ENCODE measurements around the gene RB1. TPM values are rescaled to one million over a fixed set of nuclear protein-coding genes. Genes with fewer than 3 reads are reported as not detected.

RB1 gene
- total and polyA plus RNA-seq, 2 experiments from 2014 or later: 19.5 to 22.3 TPM

DNA sequence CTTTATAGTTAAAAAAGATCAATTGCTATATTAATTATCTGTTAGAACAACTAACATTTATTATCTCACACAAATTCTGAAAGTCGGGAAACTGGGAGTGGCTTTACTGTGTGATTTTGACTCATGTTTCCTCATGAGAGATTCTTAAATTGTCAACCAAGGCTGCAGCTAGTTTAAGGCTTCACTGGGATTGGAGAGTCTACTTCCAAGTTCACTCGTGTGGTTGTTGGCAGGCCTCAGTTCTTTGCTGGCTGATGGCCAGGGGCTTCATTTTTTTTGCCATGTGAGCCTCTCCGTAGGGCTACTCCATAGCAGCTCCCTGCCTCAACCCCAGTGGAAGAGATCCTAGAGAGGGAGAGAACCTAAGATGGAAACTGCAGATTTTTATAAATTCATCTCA, 133.8 kb downstream of the RB1 start:
- TF ChIP-seq NANOG (IDR thresholded peaks at IDR 0.05; ENCODE audit: borderline replicate concordance): no peak
- TF ChIP-seq CREB1 (CRISPR knock-in tag; IDR thresholded peaks at IDR 0.05; ENCODE audit: low read depth): no peak
- TF ChIP-seq ZNF114 (CRISPR knock-in tag; IDR thresholded peaks at IDR 0.05): no peak
- Mint-ChIP-seq H3K36me3 (ENCODE audit: low read depth) (no peaks in the 10 kb centered on the region), H3K4me3 (no peak overlapping the region), H3K4me1 (no peaks in the 10 kb centered on the region), H3K9me3 (no peaks in the 10 kb centered on the region), H3K27me3 (ENCODE audit: insufficient read depth, low read depth, poor library complexity) (no peaks in the 10 kb centered on the region), H3K27ac (no peak overlapping the region)
- Histone ChIP-seq H3K36me3 (ENCODE audit: insufficient read depth) (no peaks in the 10 kb centered on the region), H3K79me2 (replicated peaks; ENCODE audit: insufficient read depth) (no peaks in the 10 kb centered on the region), H3K27ac (ENCODE audit: low read depth) (no peak overlapping the region), H3K4me3 (no peak overlapping the region), H3K4me1 (ENCODE audit: insufficient read depth) (no peaks in the 10 kb centered on the region), H3K4me2 (no peak overlapping the region), H2AFZ (no peak overlapping the region), H3K27me3 (ENCODE audit: insufficient read depth) (no peaks in the 10 kb centered on the region), H3F3A (replicated peaks; ENCODE audit: low read depth) (no peaks in the 10 kb centered on the region), H4K20me1 (replicated peaks; ENCODE audit: insufficient read depth) (no peaks in the 10 kb centered on the region), H3K9me2 (ENCODE audit: insufficient read depth) (no peaks in the 10 kb centered on the region)
- DNase-seq (ENCODE audit: low spot score) (no peak), ATAC-seq (no peak)

- H3K4me3 Mint-ChIP-seq: no peak overlapping the region
- no peaks in the 10 kb centered on the region for H3K4me1 ChIP-seq (ENCODE audit: insufficient read depth)
- no peaks in the 10 kb centered on the region for H3K79me2 ChIP-seq (replicated peaks; ENCODE audit: insufficient read depth)
- no peak overlapping the region for H3K4me3 ChIP-seq
- no peak overlapping the region for H3K27ac ChIP-seq (ENCODE audit: low read depth)
- H3K4me2 ChIP-seq: no peak overlapping the region
- H3K36me3 ChIP-seq (ENCODE audit: insufficient read depth): no peaks in the 10 kb centered on the region
- no peaks in the 10 kb centered on the region for H3K36me3 Mint-ChIP-seq (ENCODE audit: low read depth)
- DNase-seq (ENCODE audit: low spot score): no peak
- TF ChIP-seq, protein P1, sequence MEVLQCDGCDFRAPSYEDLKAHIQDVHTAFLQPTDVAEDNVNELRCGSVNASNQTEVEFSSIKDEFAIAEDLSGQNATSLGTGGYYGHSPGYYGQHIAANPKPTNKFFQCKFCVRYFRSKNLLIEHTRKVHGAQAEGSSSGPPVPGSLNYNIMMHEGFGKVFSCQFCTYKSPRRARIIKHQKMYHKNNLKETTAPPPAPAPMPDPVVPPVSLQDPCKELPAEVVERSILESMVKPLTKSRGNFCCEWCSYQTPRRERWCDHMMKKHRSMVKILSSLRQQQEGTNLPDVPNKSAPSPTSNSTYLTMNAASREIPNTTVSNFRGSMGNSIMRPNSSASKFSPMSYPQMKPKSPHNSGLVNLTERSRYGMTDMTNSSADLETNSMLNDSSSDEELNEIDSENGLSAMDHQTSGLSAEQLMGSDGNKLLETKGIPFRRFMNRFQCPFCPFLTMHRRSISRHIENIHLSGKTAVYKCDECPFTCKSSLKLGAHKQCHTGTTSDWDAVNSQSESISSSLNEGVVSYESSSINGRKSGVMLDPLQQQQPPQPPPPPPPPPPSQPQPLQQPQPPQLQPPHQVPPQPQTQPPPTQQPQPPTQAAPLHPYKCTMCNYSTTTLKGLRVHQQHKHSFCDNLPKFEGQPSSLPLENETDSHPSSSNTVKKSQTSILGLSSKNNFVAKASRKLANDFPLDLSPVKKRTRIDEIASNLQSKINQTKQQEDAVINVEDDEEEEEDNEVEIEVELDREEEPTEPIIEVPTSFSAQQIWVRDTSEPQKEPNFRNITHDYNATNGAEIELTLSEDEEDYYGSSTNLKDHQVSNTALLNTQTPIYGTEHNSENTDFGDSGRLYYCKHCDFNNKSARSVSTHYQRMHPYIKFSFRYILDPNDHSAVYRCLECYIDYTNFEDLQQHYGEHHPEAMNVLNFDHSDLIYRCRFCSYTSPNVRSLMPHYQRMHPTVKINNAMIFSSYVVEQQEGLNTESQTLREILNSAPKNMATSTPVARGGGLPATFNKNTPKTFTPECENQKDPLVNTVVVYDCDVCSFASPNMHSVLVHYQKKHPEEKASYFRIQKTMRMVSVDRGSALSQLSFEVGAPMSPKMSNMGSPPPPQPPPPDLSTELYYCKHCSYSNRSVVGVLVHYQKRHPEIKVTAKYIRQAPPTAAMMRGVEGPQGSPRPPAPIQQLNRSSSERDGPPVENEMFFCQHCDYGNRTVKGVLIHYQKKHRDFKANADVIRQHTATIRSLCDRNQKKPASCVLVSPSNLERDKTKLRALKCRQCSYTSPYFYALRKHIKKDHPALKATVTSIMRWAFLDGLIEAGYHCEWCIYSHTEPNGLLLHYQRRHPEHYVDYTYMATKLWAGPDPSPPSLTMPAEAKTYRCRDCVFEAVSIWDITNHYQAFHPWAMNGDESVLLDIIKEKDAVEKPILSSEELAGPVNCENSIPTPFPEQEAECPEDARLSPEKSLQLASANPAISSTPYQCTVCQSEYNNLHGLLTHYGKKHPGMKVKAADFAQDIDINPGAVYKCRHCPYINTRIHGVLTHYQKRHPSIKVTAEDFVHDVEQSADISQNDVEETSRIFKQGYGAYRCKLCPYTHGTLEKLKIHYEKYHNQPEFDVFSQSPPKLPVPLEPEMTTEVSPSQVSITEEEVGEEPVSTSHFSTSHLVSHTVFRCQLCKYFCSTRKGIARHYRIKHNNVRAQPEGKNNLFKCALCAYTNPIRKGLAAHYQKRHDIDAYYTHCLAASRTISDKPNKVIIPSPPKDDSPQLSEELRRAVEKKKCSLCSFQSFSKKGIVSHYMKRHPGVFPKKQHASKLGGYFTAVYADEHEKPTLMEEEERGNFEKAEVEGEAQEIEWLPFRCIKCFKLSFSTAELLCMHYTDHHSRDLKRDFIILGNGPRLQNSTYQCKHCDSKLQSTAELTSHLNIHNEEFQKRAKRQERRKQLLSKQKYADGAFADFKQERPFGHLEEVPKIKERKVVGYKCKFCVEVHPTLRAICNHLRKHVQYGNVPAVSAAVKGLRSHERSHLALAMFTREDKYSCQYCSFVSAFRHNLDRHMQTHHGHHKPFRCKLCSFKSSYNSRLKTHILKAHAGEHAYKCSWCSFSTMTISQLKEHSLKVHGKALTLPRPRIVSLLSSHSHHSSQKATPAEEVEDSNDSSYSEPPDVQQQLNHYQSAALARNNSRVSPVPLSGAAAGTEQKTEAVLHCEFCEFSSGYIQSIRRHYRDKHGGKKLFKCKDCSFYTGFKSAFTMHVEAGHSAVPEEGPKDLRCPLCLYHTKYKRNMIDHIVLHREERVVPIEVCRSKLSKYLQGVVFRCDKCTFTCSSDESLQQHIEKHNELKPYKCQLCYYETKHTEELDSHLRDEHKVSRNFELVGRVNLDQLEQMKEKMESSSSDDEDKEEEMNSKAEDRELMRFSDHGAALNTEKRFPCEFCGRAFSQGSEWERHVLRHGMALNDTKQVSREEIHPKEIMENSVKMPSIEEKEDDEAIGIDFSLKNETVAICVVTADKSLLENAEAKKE (CRISPR knock-in tag; IDR thresholded peaks at IDR 0.05): no peak
- TF ChIP-seq ZNF114 (CRISPR knock-in tag; IDR thresholded peaks at IDR 0.05) (no peak), JUNB (IDR thresholded peaks at IDR 0.05; ENCODE audit: unreplicated experiment) (no peak), EZH2phosphoT487 (IDR thresholded peaks at IDR 0.05; ENCODE audit: unreplicated experiment) (no peak)
- TF ChIP-seq, protein P2, sequence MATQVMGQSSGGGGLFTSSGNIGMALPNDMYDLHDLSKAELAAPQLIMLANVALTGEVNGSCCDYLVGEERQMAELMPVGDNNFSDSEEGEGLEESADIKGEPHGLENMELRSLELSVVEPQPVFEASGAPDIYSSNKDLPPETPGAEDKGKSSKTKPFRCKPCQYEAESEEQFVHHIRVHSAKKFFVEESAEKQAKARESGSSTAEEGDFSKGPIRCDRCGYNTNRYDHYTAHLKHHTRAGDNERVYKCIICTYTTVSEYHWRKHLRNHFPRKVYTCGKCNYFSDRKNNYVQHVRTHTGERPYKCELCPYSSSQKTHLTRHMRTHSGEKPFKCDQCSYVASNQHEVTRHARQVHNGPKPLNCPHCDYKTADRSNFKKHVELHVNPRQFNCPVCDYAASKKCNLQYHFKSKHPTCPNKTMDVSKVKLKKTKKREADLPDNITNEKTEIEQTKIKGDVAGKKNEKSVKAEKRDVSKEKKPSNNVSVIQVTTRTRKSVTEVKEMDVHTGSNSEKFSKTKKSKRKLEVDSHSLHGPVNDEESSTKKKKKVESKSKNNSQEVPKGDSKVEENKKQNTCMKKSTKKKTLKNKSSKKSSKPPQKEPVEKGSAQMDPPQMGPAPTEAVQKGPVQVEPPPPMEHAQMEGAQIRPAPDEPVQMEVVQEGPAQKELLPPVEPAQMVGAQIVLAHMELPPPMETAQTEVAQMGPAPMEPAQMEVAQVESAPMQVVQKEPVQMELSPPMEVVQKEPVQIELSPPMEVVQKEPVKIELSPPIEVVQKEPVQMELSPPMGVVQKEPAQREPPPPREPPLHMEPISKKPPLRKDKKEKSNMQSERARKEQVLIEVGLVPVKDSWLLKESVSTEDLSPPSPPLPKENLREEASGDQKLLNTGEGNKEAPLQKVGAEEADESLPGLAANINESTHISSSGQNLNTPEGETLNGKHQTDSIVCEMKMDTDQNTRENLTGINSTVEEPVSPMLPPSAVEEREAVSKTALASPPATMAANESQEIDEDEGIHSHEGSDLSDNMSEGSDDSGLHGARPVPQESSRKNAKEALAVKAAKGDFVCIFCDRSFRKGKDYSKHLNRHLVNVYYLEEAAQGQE (IDR thresholded peaks at IDR 0.05; ENCODE audit: unreplicated experiment): no peak
- TF ChIP-seq, protein P3, sequence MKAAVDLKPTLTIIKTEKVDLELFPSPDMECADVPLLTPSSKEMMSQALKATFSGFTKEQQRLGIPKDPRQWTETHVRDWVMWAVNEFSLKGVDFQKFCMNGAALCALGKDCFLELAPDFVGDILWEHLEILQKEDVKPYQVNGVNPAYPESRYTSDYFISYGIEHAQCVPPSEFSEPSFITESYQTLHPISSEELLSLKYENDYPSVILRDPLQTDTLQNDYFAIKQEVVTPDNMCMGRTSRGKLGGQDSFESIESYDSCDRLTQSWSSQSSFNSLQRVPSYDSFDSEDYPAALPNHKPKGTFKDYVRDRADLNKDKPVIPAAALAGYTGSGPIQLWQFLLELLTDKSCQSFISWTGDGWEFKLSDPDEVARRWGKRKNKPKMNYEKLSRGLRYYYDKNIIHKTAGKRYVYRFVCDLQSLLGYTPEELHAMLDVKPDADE (IDR thresholded peaks at IDR 0.05): no peak
- ATAC-seq: no peak
- H3K27me3 ChIP-seq (ENCODE audit: insufficient read depth): no peaks in the 10 kb centered on the region
- no peaks in the 10 kb centered on the region for H3K4me1 Mint-ChIP-seq
- no peaks in the 10 kb centered on the region for H3F3A ChIP-seq (replicated peaks; ENCODE audit: low read depth)
- no peaks in the 10 kb centered on the region for H4K20me1 ChIP-seq (replicated peaks; ENCODE audit: insufficient read depth)
- no peak overlapping the region for H3K27ac Mint-ChIP-seq
- H3K9me2 ChIP-seq (ENCODE audit: insufficient read depth): no peaks in the 10 kb centered on the region
- H3K27me3 Mint-ChIP-seq (ENCODE audit: insufficient read depth, low read depth, poor library complexity): no peaks in the 10 kb centered on the region
- H3K9me3 Mint-ChIP-seq: no peaks in the 10 kb centered on the region
- no peak overlapping the region for H2AFZ ChIP-seq
These were observed 140.1 kb downstream of the RB1 start for GRCh38 chr13:48443442-48444208.

All from GM23338 (cell line).